GM12892 (cell line): ENCODE measurements around the gene CAMTA1.
"Not testable (repeated sequence)": the region's sequence is repeated elsewhere in the genome, so short reads cannot be mapped to it uniquely, and the experiment has no call there.

Experiments used
- POLR2A ChIP-seq: IDR thresholded peaks from 2 replicates; pipeline ENCODE4 v1.6.1; 2011; ENCODE audit warnings: low read depth, low read length, control low read depth
- POLR2AphosphoS5 ChIP-seq: IDR thresholded peaks from 2 replicates; pipeline ENCODE4 v1.6.1; 2011; ENCODE audit warnings: low read depth, low read length, control low read depth
- TAF1 ChIP-seq: IDR thresholded peaks from 2 replicates; pipeline ENCODE4 v1.6.1; 2011; ENCODE audit warnings: low read depth, mild to moderate bottlenecking, control low read depth, low read length, borderline replicate concordance

- not testable (repeated sequence) for TF ChIP-seq POLR2A, POLR2AphosphoS5, TAF1
Observed at GRCh38 chr1:7708065-7708464, 922.8 kb downstream of the CAMTA1 start.
